Tibial nerve (tissue), 4 donors: ENCODE data around the gene SELPLG.
"Not testable (repeated sequence)": the region's sequence is repeated elsewhere in the genome, so short reads cannot be mapped to it uniquely, and the experiment has no call there.

Experiments used
- EP300 ChIP-seq, 2 donors: sonication (generic); formaldehyde crosslinking; IDR thresholded peaks; one replicate each; pipeline ENCODE4 v1.6.1; 2017; ENCODE audit warnings: antibody characterized with exemption in 2 of 2, mild to moderate bottlenecking in 1 of 2
- POLR2A ChIP-seq, 2 donors: fragments of 450-650 bp; IDR thresholded peaks; one replicate each; pipeline ENCODE4 v1.6.1; 2017; ENCODE audit warnings: antibody characterized with exemption in 2 of 2, mild to moderate bottlenecking in 2 of 2, moderate library complexity in 2 of 2
- TF ChIP-seq, protein P1 (sequence below), 5 experiments: fragments of 200-600 bp in 3 of 5; fragments of 450-650 bp in 2 of 5; sonication (generic) in 3 of 5; IDR thresholded peaks; one replicate each; pipeline ENCODE4 v1.5.1; 2016 to 2019; ENCODE audit warnings: antibody characterized with exemption in 5 of 5, mild to moderate bottlenecking in 3 of 5, moderate library complexity in 2 of 5

DNA sequence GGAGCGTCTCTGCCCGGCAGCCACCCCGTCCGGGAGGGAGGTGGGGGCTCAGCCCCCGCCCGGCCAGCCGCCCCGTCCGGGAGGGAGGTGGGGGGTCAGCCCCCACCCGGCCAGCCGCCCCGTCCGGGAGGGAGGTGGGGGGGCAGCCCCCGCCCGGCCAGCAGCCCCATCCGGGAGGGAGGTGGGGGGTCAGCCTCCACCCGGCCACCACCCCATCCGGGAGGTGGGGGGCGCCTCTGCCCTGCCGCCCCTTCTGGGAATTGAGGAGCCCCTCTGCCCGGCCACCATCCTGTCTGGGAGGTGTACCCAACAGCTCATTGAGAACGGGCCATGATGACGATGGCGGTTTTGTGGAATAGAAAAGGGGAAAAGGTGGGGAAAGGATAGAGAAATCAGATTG lies 22.6 kb upstream of the SELPLG start:
- TF ChIP-seq, protein P1, sequence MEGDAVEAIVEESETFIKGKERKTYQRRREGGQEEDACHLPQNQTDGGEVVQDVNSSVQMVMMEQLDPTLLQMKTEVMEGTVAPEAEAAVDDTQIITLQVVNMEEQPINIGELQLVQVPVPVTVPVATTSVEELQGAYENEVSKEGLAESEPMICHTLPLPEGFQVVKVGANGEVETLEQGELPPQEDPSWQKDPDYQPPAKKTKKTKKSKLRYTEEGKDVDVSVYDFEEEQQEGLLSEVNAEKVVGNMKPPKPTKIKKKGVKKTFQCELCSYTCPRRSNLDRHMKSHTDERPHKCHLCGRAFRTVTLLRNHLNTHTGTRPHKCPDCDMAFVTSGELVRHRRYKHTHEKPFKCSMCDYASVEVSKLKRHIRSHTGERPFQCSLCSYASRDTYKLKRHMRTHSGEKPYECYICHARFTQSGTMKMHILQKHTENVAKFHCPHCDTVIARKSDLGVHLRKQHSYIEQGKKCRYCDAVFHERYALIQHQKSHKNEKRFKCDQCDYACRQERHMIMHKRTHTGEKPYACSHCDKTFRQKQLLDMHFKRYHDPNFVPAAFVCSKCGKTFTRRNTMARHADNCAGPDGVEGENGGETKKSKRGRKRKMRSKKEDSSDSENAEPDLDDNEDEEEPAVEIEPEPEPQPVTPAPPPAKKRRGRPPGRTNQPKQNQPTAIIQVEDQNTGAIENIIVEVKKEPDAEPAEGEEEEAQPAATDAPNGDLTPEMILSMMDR (IDR thresholded peaks at IDR 0.05), result not testable (repeated sequence)
- TF ChIP-seq POLR2A, EP300 (IDR thresholded peaks at IDR 0.05): not testable (repeated sequence)
